Measurements from ENCODE around the gene LRP1B. TPM values are rescaled to one million over a fixed set of nuclear protein-coding genes. Genes with fewer than 3 reads are reported as not detected.

LRP1B gene
- total and polyA plus RNA-seq, 4 donors, result 0.01 to 0.84 (median 0.17) TPM

DNA sequence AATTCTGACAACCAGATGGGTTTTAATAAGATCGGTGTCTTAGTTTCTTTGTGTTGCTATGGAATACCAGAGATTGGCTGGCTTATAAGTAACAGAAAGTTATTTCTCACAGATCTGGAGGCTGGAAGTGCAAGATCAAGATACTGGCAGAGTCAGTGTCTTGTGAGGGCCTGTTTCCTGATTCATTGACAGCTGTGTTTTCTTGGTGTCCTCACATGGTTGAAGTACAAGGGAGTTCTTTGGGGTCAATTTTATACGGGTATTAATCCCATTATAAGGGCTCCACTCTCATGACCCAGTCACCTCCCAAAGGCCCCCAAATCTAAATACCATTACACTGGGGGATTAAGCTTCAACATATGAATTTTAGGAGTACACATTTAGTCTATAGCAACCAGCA, 421.1 kb downstream of the LRP1B start:
- H3K4me3 ChIP-seq (ENCODE audit: low read depth in 1 of 3, low read length in 3 of 3), result no peak overlapping the region
- DNase-seq (ENCODE audit: low spot score), result no peak
- H3K9me3 ChIP-seq (ENCODE audit: control insufficient read depth in 4 of 4, low read length in 3 of 4), result no peaks in the 10 kb centered on the region
- 90% methylated on average over 2 of the region's 2 CpGs for WGBS
- no peak overlapping the region for H3K9ac ChIP-seq (ENCODE audit: low read depth in 1 of 2, low read length in 2 of 2)
- peaks cover 1 to 22% (median 13%) of the 10 kb centered on the region in 4 donors for H3K4me1 ChIP-seq (ENCODE audit: control insufficient read depth in 4 of 4, insufficient read depth in 4 of 4, low read length in 3 of 4)
- H3K36me3 ChIP-seq (ENCODE audit: control insufficient read depth in 4 of 4, insufficient read depth in 3 of 4, low read depth in 1 of 4, low read length in 3 of 4), result no peaks in the 10 kb centered on the region
- no peak for TF ChIP-seq RXRA (IDR thresholded peaks at IDR 0.05)
- TF ChIP-seq, protein P1, sequence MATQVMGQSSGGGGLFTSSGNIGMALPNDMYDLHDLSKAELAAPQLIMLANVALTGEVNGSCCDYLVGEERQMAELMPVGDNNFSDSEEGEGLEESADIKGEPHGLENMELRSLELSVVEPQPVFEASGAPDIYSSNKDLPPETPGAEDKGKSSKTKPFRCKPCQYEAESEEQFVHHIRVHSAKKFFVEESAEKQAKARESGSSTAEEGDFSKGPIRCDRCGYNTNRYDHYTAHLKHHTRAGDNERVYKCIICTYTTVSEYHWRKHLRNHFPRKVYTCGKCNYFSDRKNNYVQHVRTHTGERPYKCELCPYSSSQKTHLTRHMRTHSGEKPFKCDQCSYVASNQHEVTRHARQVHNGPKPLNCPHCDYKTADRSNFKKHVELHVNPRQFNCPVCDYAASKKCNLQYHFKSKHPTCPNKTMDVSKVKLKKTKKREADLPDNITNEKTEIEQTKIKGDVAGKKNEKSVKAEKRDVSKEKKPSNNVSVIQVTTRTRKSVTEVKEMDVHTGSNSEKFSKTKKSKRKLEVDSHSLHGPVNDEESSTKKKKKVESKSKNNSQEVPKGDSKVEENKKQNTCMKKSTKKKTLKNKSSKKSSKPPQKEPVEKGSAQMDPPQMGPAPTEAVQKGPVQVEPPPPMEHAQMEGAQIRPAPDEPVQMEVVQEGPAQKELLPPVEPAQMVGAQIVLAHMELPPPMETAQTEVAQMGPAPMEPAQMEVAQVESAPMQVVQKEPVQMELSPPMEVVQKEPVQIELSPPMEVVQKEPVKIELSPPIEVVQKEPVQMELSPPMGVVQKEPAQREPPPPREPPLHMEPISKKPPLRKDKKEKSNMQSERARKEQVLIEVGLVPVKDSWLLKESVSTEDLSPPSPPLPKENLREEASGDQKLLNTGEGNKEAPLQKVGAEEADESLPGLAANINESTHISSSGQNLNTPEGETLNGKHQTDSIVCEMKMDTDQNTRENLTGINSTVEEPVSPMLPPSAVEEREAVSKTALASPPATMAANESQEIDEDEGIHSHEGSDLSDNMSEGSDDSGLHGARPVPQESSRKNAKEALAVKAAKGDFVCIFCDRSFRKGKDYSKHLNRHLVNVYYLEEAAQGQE (IDR thresholded peaks at IDR 0.05), result no peak
- TF ChIP-seq GABPA (IDR thresholded peaks at IDR 0.05 in 1 of 2, conservative IDR thresholded peaks at IDR 0.05 in 1 of 2), result no peak
- no peak for TF ChIP-seq FOXA1 (IDR thresholded peaks at IDR 0.05)
- TF ChIP-seq, protein P2, sequence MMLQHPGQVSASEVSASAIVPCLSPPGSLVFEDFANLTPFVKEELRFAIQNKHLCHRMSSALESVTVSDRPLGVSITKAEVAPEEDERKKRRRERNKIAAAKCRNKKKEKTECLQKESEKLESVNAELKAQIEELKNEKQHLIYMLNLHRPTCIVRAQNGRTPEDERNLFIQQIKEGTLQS (IDR thresholded peaks at IDR 0.05), result no peak
- H3K27ac ChIP-seq (ENCODE audit: low read depth in 1 of 2, low read length in 2 of 2), result no peak overlapping the region
- no peaks in the 10 kb centered on the region for H3K27me3 ChIP-seq (ENCODE audit: control insufficient read depth in 4 of 4, insufficient read depth in 4 of 4, low read length in 3 of 4)

DNA sequence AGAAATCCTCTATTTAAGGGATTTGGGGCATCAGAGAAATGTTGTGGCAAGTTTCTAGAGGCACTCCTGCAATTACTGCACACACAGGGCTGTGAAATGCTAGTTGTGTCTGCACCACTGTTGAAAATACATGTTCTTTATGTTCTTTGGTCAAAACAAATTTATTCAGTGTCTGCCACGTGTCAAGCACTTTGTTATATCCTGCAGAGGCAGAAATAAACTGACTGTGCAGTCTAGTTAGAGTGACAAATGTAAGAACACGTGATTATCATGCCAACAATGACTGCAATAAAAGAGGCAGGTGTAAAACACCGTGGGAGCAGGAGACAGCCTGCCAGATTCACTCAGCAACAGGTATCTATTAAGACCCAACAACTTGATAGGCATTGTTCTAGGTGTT, 423.3 kb downstream of the LRP1B start:
- H3K27ac ChIP-seq (ENCODE audit: low read depth in 1 of 2, low read length in 2 of 2), result no peak overlapping the region
- H3K4me1 ChIP-seq (ENCODE audit: control insufficient read depth in 4 of 4, insufficient read depth in 4 of 4, low read length in 3 of 4), result peaks cover 1 to 20% (median 13%) of the 10 kb centered on the region in 4 donors
- no peak overlapping the region for H3K9ac ChIP-seq (ENCODE audit: low read depth in 1 of 2, low read length in 2 of 2)
- no peaks in the 10 kb centered on the region for H3K27me3 ChIP-seq (ENCODE audit: control insufficient read depth in 4 of 4, insufficient read depth in 4 of 4, low read length in 3 of 4)
- H3K4me3 ChIP-seq (ENCODE audit: low read depth in 1 of 3, low read length in 3 of 3), result no peak overlapping the region
- WGBS, result 66% methylated on average over 3 of the region's 3 CpGs
- no peaks in the 10 kb centered on the region for H3K9me3 ChIP-seq (ENCODE audit: control insufficient read depth in 4 of 4, low read length in 3 of 4)
- H3K36me3 ChIP-seq (ENCODE audit: control insufficient read depth in 4 of 4, insufficient read depth in 3 of 4, low read depth in 1 of 4, low read length in 3 of 4), result no peaks in the 10 kb centered on the region
- TF ChIP-seq GABPA (IDR thresholded peaks at IDR 0.05 in 1 of 2, conservative IDR thresholded peaks at IDR 0.05 in 1 of 2) (no peak), SP1 (IDR thresholded peaks at IDR 0.05) (no peak), EGR1 (IDR thresholded peaks at IDR 0.05; ENCODE audit: low read depth in 2 of 2) (no peak)
- TF ChIP-seq, protein P3, sequence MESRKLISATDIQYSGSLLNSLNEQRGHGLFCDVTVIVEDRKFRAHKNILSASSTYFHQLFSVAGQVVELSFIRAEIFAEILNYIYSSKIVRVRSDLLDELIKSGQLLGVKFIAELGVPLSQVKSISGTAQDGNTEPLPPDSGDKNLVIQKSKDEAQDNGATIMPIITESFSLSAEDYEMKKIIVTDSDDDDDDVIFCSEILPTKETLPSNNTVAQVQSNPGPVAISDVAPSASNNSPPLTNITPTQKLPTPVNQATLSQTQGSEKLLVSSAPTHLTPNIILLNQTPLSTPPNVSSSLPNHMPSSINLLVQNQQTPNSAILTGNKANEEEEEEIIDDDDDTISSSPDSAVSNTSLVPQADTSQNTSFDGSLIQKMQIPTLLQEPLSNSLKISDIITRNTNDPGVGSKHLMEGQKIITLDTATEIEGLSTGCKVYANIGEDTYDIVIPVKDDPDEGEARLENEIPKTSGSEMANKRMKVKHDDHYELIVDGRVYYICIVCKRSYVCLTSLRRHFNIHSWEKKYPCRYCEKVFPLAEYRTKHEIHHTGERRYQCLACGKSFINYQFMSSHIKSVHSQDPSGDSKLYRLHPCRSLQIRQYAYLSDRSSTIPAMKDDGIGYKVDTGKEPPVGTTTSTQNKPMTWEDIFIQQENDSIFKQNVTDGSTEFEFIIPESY (IDR thresholded peaks at IDR 0.05), result no peak
- no peak for DNase-seq (ENCODE audit: low spot score)

DNA sequence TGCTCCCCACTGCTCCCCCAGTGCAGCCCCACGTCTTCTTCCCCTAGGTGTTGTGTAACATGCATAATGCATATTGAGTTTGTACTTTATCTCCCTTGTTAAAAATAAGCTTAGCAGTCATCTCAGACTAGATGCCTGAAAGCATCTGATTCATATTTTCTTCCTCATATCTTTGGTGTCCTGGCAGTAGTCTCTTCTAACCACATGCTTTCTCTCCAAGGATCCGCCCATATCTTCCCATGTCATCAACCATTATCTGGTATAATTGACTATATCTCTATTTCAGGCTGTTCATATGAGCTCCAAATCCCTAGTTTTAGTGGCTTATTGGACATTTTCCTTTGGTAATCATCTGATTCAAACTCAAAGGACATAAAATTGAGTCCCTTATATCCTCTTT, 426.3 kb downstream of the LRP1B start:
- peaks cover 0 to 20% (median 8%) of the 10 kb centered on the region in 4 donors for H3K4me1 ChIP-seq (ENCODE audit: control insufficient read depth in 4 of 4, insufficient read depth in 4 of 4, low read length in 3 of 4)
- H3K27me3 ChIP-seq (ENCODE audit: control insufficient read depth in 4 of 4, insufficient read depth in 4 of 4, low read length in 3 of 4), result no peaks in the 10 kb centered on the region
- TF ChIP-seq, protein P4, sequence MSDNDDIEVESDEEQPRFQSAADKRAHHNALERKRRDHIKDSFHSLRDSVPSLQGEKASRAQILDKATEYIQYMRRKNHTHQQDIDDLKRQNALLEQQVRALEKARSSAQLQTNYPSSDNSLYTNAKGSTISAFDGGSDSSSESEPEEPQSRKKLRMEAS (IDR thresholded peaks at IDR 0.05), result no peak
- no peak for TF ChIP-seq FOXA1 (IDR thresholded peaks at IDR 0.05)
- no peak for TF ChIP-seq HNF4A (conservative IDR thresholded peaks at IDR 0.05)
- no peak for TF ChIP-seq HNF4G (IDR thresholded peaks at IDR 0.05)
- no peak for TF ChIP-seq YY1 (IDR thresholded peaks at IDR 0.05)
- TF ChIP-seq, protein P3 (IDR thresholded peaks at IDR 0.05), result no peak
- no peak for TF ChIP-seq EGR1 (IDR thresholded peaks at IDR 0.05; ENCODE audit: low read depth in 2 of 2)
- no peak for TF ChIP-seq SP1 (IDR thresholded peaks at IDR 0.05)
- TF ChIP-seq NR2F2 (IDR thresholded peaks at IDR 0.05), result no peak
- no peaks in the 10 kb centered on the region for H3K9me3 ChIP-seq (ENCODE audit: control insufficient read depth in 4 of 4, low read length in 3 of 4)
- no peak overlapping the region for H3K27ac ChIP-seq (ENCODE audit: low read depth in 1 of 2, low read length in 2 of 2)
- no peak overlapping the region for H3K4me3 ChIP-seq (ENCODE audit: low read depth in 1 of 3, low read length in 3 of 3)
- H3K36me3 ChIP-seq (ENCODE audit: control insufficient read depth in 4 of 4, insufficient read depth in 3 of 4, low read depth in 1 of 4, low read length in 3 of 4), result no peaks in the 10 kb centered on the region
- no peak overlapping the region for H3K9ac ChIP-seq (ENCODE audit: low read depth in 1 of 2, low read length in 2 of 2)
- 94% methylated on average over 2 of the region's 2 CpGs for whole genome bisulfite sequencing
- no peak for DNase-seq (ENCODE audit: low spot score)
